ENCODE data around the gene NT5C3B.

GRCh38 chr17:41797377-41797776, 38.7 kb downstream of the NT5C3B start:
- TF ChIP-seq CTCF (IDR thresholded peaks at IDR 0.05) (no peak), POLR2AphosphoS5 (IDR thresholded peaks at IDR 0.05; ENCODE audit: low read depth, low read length) (no peak)
- TF ChIP-seq, protein P1, sequence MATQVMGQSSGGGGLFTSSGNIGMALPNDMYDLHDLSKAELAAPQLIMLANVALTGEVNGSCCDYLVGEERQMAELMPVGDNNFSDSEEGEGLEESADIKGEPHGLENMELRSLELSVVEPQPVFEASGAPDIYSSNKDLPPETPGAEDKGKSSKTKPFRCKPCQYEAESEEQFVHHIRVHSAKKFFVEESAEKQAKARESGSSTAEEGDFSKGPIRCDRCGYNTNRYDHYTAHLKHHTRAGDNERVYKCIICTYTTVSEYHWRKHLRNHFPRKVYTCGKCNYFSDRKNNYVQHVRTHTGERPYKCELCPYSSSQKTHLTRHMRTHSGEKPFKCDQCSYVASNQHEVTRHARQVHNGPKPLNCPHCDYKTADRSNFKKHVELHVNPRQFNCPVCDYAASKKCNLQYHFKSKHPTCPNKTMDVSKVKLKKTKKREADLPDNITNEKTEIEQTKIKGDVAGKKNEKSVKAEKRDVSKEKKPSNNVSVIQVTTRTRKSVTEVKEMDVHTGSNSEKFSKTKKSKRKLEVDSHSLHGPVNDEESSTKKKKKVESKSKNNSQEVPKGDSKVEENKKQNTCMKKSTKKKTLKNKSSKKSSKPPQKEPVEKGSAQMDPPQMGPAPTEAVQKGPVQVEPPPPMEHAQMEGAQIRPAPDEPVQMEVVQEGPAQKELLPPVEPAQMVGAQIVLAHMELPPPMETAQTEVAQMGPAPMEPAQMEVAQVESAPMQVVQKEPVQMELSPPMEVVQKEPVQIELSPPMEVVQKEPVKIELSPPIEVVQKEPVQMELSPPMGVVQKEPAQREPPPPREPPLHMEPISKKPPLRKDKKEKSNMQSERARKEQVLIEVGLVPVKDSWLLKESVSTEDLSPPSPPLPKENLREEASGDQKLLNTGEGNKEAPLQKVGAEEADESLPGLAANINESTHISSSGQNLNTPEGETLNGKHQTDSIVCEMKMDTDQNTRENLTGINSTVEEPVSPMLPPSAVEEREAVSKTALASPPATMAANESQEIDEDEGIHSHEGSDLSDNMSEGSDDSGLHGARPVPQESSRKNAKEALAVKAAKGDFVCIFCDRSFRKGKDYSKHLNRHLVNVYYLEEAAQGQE (IDR thresholded peaks at IDR 0.05; ENCODE audit: insufficient read depth in 1 of 2, low read depth in 2 of 2, low read length in 1 of 2), result no peak
